NCI-H1417 treated with DMSO at 0.1 percent for 48 hours (cell line): Measurements from ENCODE around the gene CYTL1.

Source experiments
- DNase-seq: peaks from one replicate; lab custom pipeline; 2025; lab: John Stamatoyannopoulos, UW

Gene CYTL1

DNA sequence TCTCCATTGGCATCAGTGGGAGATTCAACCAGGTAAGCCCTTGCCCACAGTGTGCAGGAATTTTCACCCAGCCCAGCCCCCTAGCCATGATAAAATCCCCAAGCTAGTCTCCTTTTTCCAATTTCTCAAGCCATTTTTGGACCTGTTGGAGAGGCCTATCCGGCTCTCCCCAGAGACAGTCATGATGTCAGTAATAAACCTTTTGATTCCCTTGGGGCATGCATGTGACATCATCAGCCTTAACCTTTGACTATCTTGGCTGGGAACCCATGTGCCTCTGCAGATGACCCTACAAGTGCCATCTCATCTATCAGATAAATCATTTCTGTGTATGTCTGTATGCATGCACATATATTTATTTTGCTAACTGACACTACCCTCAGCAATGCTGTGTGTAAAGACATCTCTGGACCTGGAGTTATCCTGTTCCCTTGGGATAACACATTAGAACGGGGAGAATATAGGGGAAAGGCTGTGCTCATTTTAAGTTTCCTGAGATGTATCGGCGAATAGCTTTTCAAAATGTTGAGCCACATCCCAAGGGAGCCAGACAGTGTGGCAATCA, 51.0 kb downstream of the CYTL1 start:
- no peak for DNase-seq
